GM18867 (cell line): Measurements from ENCODE around the gene DEPP1.

Experiments used
- ATAC-seq: cut with Tn5 transposase; IDR thresholded peaks from one replicate; pipeline ENCODE4 v1.9.1; 2021; ENCODE audit warnings: mild to moderate bottlenecking, moderate library complexity; ENCODE audit not compliant: unreplicated experiment

DEPP1 gene

GRCh38 chr10:44993922-44994751, 15.5 kb upstream of the DEPP1 start:
- ATAC-seq: no peak

- no peak for ATAC-seq
Measured at GRCh38 chr10:44993226-44993921, 14.8 kb upstream of the DEPP1 start.

- no peak for ATAC-seq
Measured at GRCh38 chr10:44992732-44993225, 14.2 kb upstream of the DEPP1 start.

- ATAC-seq: no peak
Measured at GRCh38 chr10:44992070-44992731, 13.6 kb upstream of the DEPP1 start.

- no peak for ATAC-seq
Measured at GRCh38 chr10:44991571-44991970, 13.0 kb upstream of the DEPP1 start.

- ATAC-seq: no peak
Measured at GRCh38 chr10:44990965-44991364, 12.4 kb upstream of the DEPP1 start.

- ATAC-seq: no peak
Measured at GRCh38 chr10:44990302-44990655, 11.7 kb upstream of the DEPP1 start.

GRCh38 chr10:44989597-44990301, 11.1 kb upstream of the DEPP1 start:
- no peak for ATAC-seq

- no peak for ATAC-seq
Measured at GRCh38 chr10:44988957-44989585, 10.5 kb upstream of the DEPP1 start.

GRCh38 chr10:44986670-44987069, 8.1 kb upstream of the DEPP1 start:
- ATAC-seq: no peak

- no peak for ATAC-seq
Measured at GRCh38 chr10:44986179-44986578, 7.6 kb upstream of the DEPP1 start.

GRCh38 chr10:44985175-44985681, 6.6 kb upstream of the DEPP1 start:
- ATAC-seq: no peak

- no peak for ATAC-seq
Measured at GRCh38 chr10:44984671-44985101, 6.1 kb upstream of the DEPP1 start.

GRCh38 chr10:44983895-44984278, 5.3 kb upstream of the DEPP1 start:
- ATAC-seq: no peak

- no peak for ATAC-seq
Measured at GRCh38 chr10:44983066-44983894, 4.7 kb upstream of the DEPP1 start.

- no peak for ATAC-seq
Measured at GRCh38 chr10:44982496-44982895, 3.9 kb upstream of the DEPP1 start.

- ATAC-seq: no peak
Measured at GRCh38 chr10:44982114-44982460, 3.5 kb upstream of the DEPP1 start.

- peak; percentile 55 for ATAC-seq
Measured at GRCh38 chr10:44981172-44982113, 2.8 kb upstream of the DEPP1 start.
